Uterus (tissue), 4 donors: ENCODE data around the gene MTG1. TPM values are rescaled to one million over a fixed set of nuclear protein-coding genes. Genes with fewer than 3 reads are reported as not detected.

Experiments
- DNase-seq, 2 donors: peaks; one replicate each; pipeline ENCODE4 v3.0.0-alpha.2; 2019 to 2020
- H3K27ac ChIP-seq, 2 donors: fragments of 200-600 bp; sonication (generic); 1 replicate in 1 of 2; 2 replicates in 1 of 2; pipeline ENCODE4 v1.5.1; 2016 to 2018
- H3K27me3 ChIP-seq, 2 donors: fragments of 200-600 bp; sonication (generic); one replicate each; pipeline ENCODE4 v1.5.1; 2018 to 2019; ENCODE audit warnings: control low read depth in 1 of 2
- H3K36me3 ChIP-seq, 2 donors: fragments of 200-600 bp; sonication (generic); one replicate each; pipeline ENCODE4 v1.5.1; 2019; ENCODE audit warnings: control low read depth in 1 of 2
- H3K4me1 ChIP-seq, 2 donors: fragments of 200-600 bp; sonication (generic); one replicate each; pipeline ENCODE4 v1.5.1; 2018 to 2019; ENCODE audit warnings: control low read depth in 1 of 2
- H3K4me3 ChIP-seq, 2 donors: fragments of 200-600 bp; sonication (generic); 1 replicate in 1 of 2; 2 replicates in 1 of 2; pipeline ENCODE4 v1.5.1; 2018 to 2019; ENCODE audit warnings: mild to moderate bottlenecking in 1 of 2
- H3K9me3 ChIP-seq, 2 donors: fragments of 200-600 bp; sonication (generic); one replicate each; pipeline ENCODE4 v1.5.1; 2019; ENCODE audit warnings: control low read depth in 1 of 2
- POLR2A ChIP-seq, 2 donors: fragments of 450-650 bp; IDR thresholded peaks; one replicate each; pipeline ENCODE4 v1.6.1; 2016; ENCODE audit warnings: antibody characterized with exemption in 2 of 2, mild to moderate bottlenecking in 1 of 2, moderate library complexity in 1 of 2
- intact Hi-C: fragments of 100-400 bp; cut with DNase I; formaldehyde crosslinking; loops from one replicate; pipeline ENCODE4 v1.15.1; 2023; ENCODE audit warnings: low total_unique reads
- total RNA-seq, 4 donors: library from RNA; depleted of rRNA in 3 of 4; stranded (reverse); fragments of >200 nt in 3 of 4; gene quantifications; one replicate each; pipeline versions ENCODE4 v1.1.0 to v1.2.4, GENCODE V29; 2014 to 2023
- TF ChIP-seq, protein P1 (sequence below), 4 experiments: fragments of 200-600 bp in 2 of 4; fragments of 450-650 bp in 2 of 4; sonication (generic) in 2 of 4; IDR thresholded peaks; one replicate each; pipeline ENCODE4 v1.5.1; 2016 to 2019; ENCODE audit warnings: antibody characterized with exemption in 4 of 4, mild to moderate bottlenecking in 2 of 4, moderate library complexity in 1 of 4
- donor health status: DM: yes; HTN: yes; CAD: no.

MTG1 gene
- total RNA-seq, 4 donors from 2014 or later = 14.6 to 50.1 (median 32.6) TPM

DNA sequence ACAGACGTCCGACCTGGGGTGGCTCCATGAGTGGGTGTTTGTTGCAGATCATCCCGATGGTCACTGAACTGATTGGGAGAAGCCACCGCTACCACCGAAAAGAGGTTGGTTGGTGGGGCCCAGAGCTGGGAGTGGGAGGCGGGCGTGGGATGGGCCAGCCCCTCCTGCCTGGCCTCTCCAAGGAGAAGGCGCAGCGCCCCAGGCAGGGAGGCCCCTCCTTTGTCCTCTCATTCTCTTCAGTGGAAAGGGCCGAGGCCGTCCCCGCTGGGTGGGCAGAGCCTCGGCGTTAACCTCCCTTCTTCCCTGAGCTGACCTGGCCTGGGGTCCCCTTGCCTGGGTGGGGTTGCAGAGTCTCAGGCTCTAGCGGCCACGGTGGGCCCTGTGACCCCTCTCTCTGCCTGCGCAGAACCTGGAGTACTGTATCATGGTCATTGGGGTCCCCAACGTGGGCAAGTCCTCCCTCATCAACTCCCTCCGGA lies 5.2 kb downstream of the MTG1 start:
- no peaks in the 10 kb centered on the region for H3K27me3 ChIP-seq
- no peak overlapping the region for H3K4me3 ChIP-seq
- intact Hi-C loops = no loop called here
- H3K27ac ChIP-seq = no peak overlapping the region
- peaks cover 0 to 8% of the 10 kb centered on the region in 2 donors for H3K4me1 ChIP-seq
- H3K36me3 ChIP-seq = no peaks in the 10 kb centered on the region
- no peak for DNase-seq
- no peaks in the 10 kb centered on the region for H3K9me3 ChIP-seq
- TF ChIP-seq, protein P1, sequence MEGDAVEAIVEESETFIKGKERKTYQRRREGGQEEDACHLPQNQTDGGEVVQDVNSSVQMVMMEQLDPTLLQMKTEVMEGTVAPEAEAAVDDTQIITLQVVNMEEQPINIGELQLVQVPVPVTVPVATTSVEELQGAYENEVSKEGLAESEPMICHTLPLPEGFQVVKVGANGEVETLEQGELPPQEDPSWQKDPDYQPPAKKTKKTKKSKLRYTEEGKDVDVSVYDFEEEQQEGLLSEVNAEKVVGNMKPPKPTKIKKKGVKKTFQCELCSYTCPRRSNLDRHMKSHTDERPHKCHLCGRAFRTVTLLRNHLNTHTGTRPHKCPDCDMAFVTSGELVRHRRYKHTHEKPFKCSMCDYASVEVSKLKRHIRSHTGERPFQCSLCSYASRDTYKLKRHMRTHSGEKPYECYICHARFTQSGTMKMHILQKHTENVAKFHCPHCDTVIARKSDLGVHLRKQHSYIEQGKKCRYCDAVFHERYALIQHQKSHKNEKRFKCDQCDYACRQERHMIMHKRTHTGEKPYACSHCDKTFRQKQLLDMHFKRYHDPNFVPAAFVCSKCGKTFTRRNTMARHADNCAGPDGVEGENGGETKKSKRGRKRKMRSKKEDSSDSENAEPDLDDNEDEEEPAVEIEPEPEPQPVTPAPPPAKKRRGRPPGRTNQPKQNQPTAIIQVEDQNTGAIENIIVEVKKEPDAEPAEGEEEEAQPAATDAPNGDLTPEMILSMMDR (IDR thresholded peaks at IDR 0.05) = no peak
- TF ChIP-seq POLR2A (IDR thresholded peaks at IDR 0.05) = no peak

DNA sequence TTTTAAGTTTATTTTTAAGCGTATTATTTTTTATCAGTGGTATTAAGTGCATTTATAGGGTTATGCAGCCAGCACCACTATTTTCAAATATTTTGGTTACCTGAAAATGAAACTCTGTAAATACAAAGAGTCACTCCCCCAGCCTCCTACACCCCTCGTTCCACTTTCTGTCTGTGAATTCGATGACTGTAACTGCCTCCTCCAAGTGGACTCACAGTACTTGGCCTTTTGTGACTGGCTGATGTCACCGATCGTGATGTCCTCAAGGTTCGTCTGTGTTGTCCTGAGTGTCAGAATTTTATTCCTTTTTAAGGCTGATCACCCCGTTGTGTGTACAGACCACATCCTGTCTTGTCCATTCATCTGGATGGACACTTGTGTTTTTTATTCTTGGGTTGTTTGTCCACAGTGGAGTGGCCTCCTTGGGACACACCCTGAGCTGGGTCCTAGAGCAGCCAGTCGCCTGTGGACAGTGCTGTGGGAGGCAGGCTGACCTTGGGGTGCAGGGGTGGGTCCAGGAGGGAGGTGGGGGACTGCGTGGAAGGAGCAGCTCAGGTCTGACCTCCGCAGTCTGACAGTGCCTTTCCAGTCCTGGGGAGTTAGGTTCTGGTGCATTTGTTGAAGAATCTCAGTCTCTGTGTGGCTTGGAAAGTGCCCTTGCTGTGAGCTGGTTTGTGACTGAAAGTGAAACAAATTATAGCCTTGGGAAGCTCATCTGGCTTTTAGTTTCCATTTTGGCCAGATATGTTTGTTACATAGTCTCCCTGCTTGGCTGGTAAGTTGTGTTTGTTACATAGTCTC lies 6.9 kb downstream of the MTG1 start:
- Histone ChIP-seq H3K36me3 (no peaks in the 10 kb centered on the region), H3K9me3 (no peaks in the 10 kb centered on the region), H3K27ac (no peak overlapping the region), H3K4me1 (no peaks in the 10 kb centered on the region), H3K4me3 (no peak overlapping the region), H3K27me3 (no peaks in the 10 kb centered on the region)
- intact Hi-C loops = no loop called here
- TF ChIP-seq, protein P1 (IDR thresholded peaks at IDR 0.05) = no peak
- no peak for TF ChIP-seq POLR2A (IDR thresholded peaks at IDR 0.05)
- no peak for DNase-seq

DNA sequence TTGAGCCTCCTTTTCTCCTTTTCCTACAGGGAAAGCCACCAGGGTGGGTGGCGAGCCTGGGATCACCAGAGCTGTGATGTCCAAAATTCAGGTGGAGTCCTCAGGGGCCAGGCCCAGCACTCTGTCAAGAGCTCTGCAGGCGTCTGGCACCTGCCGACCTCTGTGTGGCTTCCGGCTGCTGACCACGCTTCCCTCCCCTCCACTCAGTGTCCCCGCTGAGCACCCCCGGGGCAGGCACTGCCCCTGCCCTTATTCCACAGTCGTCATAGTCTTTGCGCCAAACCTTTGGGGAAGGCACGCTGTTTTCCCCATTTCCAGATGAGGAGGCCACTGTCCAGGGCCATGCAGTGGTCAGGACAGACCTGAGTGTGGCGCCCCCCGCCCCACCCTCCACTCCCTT lies 7.5 kb downstream of the MTG1 start:
- TF ChIP-seq, protein P1 (IDR thresholded peaks at IDR 0.05) = no peak
- TF ChIP-seq POLR2A (IDR thresholded peaks at IDR 0.05) = no peak
- Histone ChIP-seq H3K27ac (no peak overlapping the region), H3K4me1 (no peaks in the 10 kb centered on the region), H3K36me3 (no peaks in the 10 kb centered on the region), H3K4me3 (no peak overlapping the region), H3K27me3 (no peaks in the 10 kb centered on the region), H3K9me3 (no peaks in the 10 kb centered on the region)
- peak in 1 of 2 donors; percentile 4 for DNase-seq
- intact Hi-C loops = no loop called here

DNA sequence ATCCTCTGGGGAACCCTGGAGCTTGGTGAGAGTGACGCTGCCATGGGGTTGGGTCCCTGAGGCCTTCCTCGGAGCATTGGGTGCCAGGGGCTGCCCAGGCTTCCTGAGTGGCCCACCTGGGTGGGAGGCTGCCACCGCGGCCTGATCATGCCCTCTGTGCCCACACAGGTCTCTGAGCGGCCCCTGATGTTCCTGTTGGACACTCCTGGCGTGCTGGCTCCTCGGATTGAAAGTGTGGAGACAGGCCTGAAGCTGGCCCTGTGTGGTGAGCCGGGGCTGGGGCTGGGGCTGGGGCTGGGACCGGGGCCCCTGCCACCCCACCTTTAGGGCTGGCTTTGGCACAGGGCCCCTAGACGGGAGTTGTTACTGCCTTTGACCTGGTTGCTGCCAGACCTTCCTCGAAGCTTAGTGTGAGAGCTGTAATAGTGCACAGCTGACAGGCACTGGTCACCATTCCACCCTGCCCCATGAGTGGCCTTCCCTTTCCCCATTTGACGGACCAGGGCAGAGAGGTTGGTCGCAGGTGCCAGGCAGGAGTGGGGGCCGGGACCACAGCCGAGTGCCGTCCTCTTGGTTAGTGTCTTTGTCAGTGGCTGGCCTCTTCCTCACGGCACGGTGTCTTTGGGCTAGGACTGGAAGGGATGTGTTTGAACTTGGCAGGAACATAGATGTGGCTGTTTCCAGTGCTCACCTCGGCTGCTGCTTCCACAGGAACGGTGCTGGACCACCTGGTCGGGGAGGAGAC lies 8.2 kb downstream of the MTG1 start:
- H3K4me1 ChIP-seq = no peaks in the 10 kb centered on the region
- DNase-seq = no peak
- H3K27ac ChIP-seq = no peak overlapping the region
- no peak for TF ChIP-seq POLR2A (IDR thresholded peaks at IDR 0.05)
- TF ChIP-seq, protein P1 (IDR thresholded peaks at IDR 0.05) = no peak
- intact Hi-C loops = no loop called here
- H3K4me3 ChIP-seq = no peak overlapping the region
- H3K36me3 ChIP-seq = no peaks in the 10 kb centered on the region
- H3K9me3 ChIP-seq = no peaks in the 10 kb centered on the region
- no peaks in the 10 kb centered on the region for H3K27me3 ChIP-seq

DNA sequence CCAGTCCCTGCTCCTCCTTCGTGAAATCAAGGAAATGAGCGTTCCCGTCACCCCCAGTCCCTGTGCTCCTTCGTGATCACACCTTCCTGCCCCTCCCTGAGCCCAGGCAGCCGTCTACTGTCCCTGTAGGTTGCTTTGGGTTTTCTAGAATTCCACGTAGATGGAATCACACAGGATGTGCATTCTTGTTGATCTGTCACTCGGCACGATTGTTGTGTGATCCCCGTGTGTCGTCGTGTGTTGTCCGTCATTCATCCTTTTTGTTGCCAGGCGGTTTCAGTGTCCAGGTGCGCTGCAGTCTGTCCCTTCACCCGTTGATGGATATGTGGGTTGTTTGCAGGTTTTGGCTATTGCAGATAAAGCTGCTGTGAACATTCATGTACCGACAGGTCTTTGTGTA lies 9.4 kb downstream of the MTG1 start:
- Histone ChIP-seq H3K36me3 (no peaks in the 10 kb centered on the region), H3K9me3 (no peaks in the 10 kb centered on the region), H3K27me3 (no peaks in the 10 kb centered on the region), H3K27ac (no peak overlapping the region), H3K4me3 (no peak overlapping the region), H3K4me1 (no peaks in the 10 kb centered on the region)
- DNase-seq = no peak
- intact Hi-C loops = no loop called here
- TF ChIP-seq, protein P1 (IDR thresholded peaks at IDR 0.05) = no peak
- TF ChIP-seq POLR2A (IDR thresholded peaks at IDR 0.05) = no peak
